Measurements from ENCODE around the gene PLAC1. TPM values are rescaled to one million over a fixed set of nuclear protein-coding genes. Genes with fewer than 3 reads are reported as not detected.

The PLAC1 gene
- total and polyA plus RNA-seq, 8 donors, result 0.07 TPM; not detected in 7

DNA sequence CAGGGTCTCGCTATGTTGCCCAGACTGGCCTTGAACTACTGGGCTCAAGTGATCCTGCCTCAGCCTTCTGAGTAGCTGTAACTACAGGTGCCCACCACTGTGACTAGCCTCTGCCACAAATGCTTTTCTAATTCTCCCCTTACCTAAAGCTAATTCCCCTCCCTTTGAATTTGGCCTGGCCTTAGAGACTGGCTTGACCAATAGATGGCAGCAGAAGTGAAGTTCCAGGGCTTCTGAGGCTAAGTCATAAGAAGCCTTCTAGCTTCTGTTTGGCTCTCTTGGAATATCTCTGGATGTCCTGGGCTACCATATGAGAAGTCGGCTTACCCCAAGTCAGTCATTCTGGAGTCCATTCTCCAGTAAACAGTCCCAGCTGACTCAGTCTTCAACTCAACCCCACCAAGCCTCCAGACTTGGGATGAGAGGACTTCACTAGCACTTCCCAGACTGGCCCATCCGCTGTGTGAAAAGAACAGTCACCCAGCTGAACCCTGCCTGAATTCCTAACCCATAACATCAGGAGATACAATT is 137.3 kb downstream of the PLAC1 start:
- DNase-seq, result peak in 1 of 6 donors; percentile 37
- ATAC-seq, result peak in 3 of 4 donors; percentile 72 to 88 (median 76)
- Histone ChIP-seq H3K36me3 (no peaks in the 10 kb centered on the region), H3K9me3 (no peaks in the 10 kb centered on the region), H3K4me3 (no peak overlapping the region), H3K4me1 (no peaks in the 10 kb centered on the region), H3K27me3 (no peaks in the 10 kb centered on the region), H3K27ac (no peak overlapping the region)
- 70 to 71% methylated on average over 3 of the region's 3 CpGs for WGBS, 2 donors
- TF ChIP-seq, protein P1, sequence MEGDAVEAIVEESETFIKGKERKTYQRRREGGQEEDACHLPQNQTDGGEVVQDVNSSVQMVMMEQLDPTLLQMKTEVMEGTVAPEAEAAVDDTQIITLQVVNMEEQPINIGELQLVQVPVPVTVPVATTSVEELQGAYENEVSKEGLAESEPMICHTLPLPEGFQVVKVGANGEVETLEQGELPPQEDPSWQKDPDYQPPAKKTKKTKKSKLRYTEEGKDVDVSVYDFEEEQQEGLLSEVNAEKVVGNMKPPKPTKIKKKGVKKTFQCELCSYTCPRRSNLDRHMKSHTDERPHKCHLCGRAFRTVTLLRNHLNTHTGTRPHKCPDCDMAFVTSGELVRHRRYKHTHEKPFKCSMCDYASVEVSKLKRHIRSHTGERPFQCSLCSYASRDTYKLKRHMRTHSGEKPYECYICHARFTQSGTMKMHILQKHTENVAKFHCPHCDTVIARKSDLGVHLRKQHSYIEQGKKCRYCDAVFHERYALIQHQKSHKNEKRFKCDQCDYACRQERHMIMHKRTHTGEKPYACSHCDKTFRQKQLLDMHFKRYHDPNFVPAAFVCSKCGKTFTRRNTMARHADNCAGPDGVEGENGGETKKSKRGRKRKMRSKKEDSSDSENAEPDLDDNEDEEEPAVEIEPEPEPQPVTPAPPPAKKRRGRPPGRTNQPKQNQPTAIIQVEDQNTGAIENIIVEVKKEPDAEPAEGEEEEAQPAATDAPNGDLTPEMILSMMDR (IDR thresholded peaks at IDR 0.05), result peak in 3 of 4 donors; percentile 24 to 36 (median 28)
- FAIRE-seq, result no peak
- intact Hi-C loops (cut with DNase I), result no loop called here

Small RNAs within 50 kb of the gene (microRNA-seq; reads per million reads assigned to microRNA genes)
- 4,480 to 7,822 reads per million in 2 donors for gene MIR424
- gene MIR450A1, result 0.77 to 4.4 reads per million in 2 donors
- gene MIR450A2, result 2.7 to 4.7 reads per million in 2 donors
- 1.8 to 2.3 reads per million in 2 donors for gene MIR450B
- 16.6 to 73.6 reads per million in 2 donors for gene MIR503
- 32.4 to 45.2 reads per million in 2 donors for gene MIR542

Other genes starting within 250 kb of the PLAC1 start
- 10 to 100 TPM; 10.7 to 21.4 (median 18.5) TPM for gene HPRT1, start 198.3 kb downstream of the PLAC1 start, total RNA-seq
- 10 to 100 TPM; 28.3 to 33.3 TPM for gene HPRT1, start 198.3 kb downstream of the PLAC1 start, polyA plus RNA-seq
- gene PABIR2, start 138.7 kb upstream of the PLAC1 start, total RNA-seq, result 10 to 100 TPM in 1 of 6 donors, 1 to 10 TPM in 5; 5.7 to 11.7 (median 6.8) TPM
- gene PABIR2, start 138.7 kb upstream of the PLAC1 start, polyA plus RNA-seq, result 10 to 100 TPM; 16.0 to 21.7 TPM